Kidney (tissue), 14 donors: ENCODE data around the gene DLG2. TPM values are rescaled to one million over a fixed set of nuclear protein-coding genes. Genes with fewer than 3 reads are reported as not detected.
"Not testable (repeated sequence)": the region's sequence is repeated elsewhere in the genome, so short reads cannot be mapped to it uniquely, and the experiment has no call there.

Source experiments
- DNase-seq, 5 donors: peaks; one replicate each; pipeline ENCODE4 v3.0.0-alpha.2; 2013 to 2020
- FAIRE-seq: peaks from 2 replicates; lab custom pipeline; 2012; peaks lifted over from hg19 to GRCh38; lab: Jason Lieb, UNC
- H3K27ac ChIP-seq, 2 donors: one replicate each; pipeline ENCODE4 v1.7.0; 2013; ENCODE audit warnings: low read depth in 2 of 2, low read length in 2 of 2, inconsistent platforms in 1 of 2
- H3K27me3 ChIP-seq: one replicate; pipeline ENCODE4 v1.7.1; 2013; ENCODE audit warnings: low read length, inconsistent platforms; ENCODE audit not compliant: control insufficient read depth, insufficient read depth
- H3K36me3 ChIP-seq, 3 donors: one replicate each; pipeline versions ENCODE4 v1.7.0 to v1.7.1; 2013; ENCODE audit warnings: low read length in 3 of 3, control low read depth in 1 of 3, inconsistent platforms in 1 of 3; ENCODE audit not compliant: insufficient read depth in 3 of 3, control insufficient read depth in 2 of 3
- H3K4me1 ChIP-seq, 3 donors: one replicate each; pipeline versions ENCODE4 v1.7.0 to v1.7.1; 2013; ENCODE audit warnings: low read length in 3 of 3, inconsistent platforms in 1 of 3, low read depth in 1 of 3; ENCODE audit not compliant: control insufficient read depth in 2 of 3, insufficient read depth in 2 of 3
- H3K4me3 ChIP-seq, 3 donors: one replicate each; pipeline versions ENCODE4 v1.7.0 to v1.8.1; 2013; ENCODE audit warnings: low read length in 3 of 3, control low read depth in 1 of 3, inconsistent platforms in 1 of 3
- H3K9ac ChIP-seq, 3 donors: one replicate each; pipeline versions ENCODE4 v1.7.0 to v1.7.1; 2013; ENCODE audit warnings: low read length in 3 of 3, control low read depth in 1 of 3, inconsistent platforms in 1 of 3
- H3K9me3 ChIP-seq, 3 donors: one replicate each; pipeline versions ENCODE4 v1.7.0 to v1.7.1; 2013; ENCODE audit warnings: low read length in 3 of 3, control low read depth in 1 of 3, inconsistent platforms in 1 of 3; ENCODE audit not compliant: control insufficient read depth in 2 of 3, insufficient read depth in 1 of 3
- CTCF ChIP-seq: IDR thresholded peaks from 3 replicates; pipeline ENCODE4 v1.5.1; 2012; ENCODE audit warnings: mild to moderate bottlenecking, moderate library complexity, borderline replicate concordance; ENCODE audit not compliant: insufficient read depth; ENCODE audit errors: extremely low read depth
- intact Hi-C: fragments of 100-400 bp; cut with DNase I; formaldehyde crosslinking; loops from one replicate; pipeline ENCODE4 v1.11.1; 2022
- polyA plus RNA-seq: library from polyadenylated mRNA; stranded (reverse); fragments of 350-450 nt; fragmentation: Illumina TruSeq; extraction: RNeasy Lipid Tissue Mini Kit (QIAGEN cat#74804); gene quantifications from one replicate; pipeline ENCODE4 v1.2.3, GENCODE V29; 2014; ENCODE audit warnings: low read depth, low replicate concordance; ENCODE audit not compliant: insufficient read depth
- total RNA-seq: library from RNA; stranded (reverse); fragmentation: NEBNext Ultra II Directional; extraction: Animal tissue kit (Norgen Biotek cat#: 25700); gene quantifications from one replicate; pipeline ENCODE4 v1.2.1, GENCODE V29; 2021
- donor health status: control.
- donor health status: control.
- donor health status: control.
- donor health status: control.
- donor health status: control.
- donor health status: DM: yes; HTN: yes; CAD: no.
- donor health status: Normal renal cell carcinoma (clear cell type).

Gene DLG2
- total and polyA plus RNA-seq, 2 donors from 2014 or later = 2.9 to 7.2 TPM

- no peak overlapping the region for H3K4me3 ChIP-seq
- DNase-seq = peak in 2 of 5 donors; percentile 2 to 63
Observed at GRCh38 chr11:84316866-84317555, 1310.1 kb downstream of the DLG2 start.

GRCh38 chr11:84313830-84314359 lies 1313.2 kb downstream of the DLG2 start:
- no peak for FAIRE-seq
- no peak for TF ChIP-seq CTCF
- H3K9ac ChIP-seq = no peak overlapping the region
- no peaks in the 10 kb centered on the region for H3K9me3 ChIP-seq
- no peak overlapping the region for H3K27ac ChIP-seq
- no peak for DNase-seq
- intact Hi-C loops = no loop called here
- H3K27me3 ChIP-seq = no peaks in the 10 kb centered on the region
- no peaks in the 10 kb centered on the region for H3K4me1 ChIP-seq
- no peak overlapping the region for H3K4me3 ChIP-seq
- H3K36me3 ChIP-seq = no peaks in the 10 kb centered on the region

More at GRCh38 chr11:84316866-84317555, 1310.1 kb downstream of the DLG2 start:
- TF ChIP-seq CTCF = no peak
- no peak for FAIRE-seq
- H3K4me1 ChIP-seq = no peaks in the 10 kb centered on the region
- no peaks in the 10 kb centered on the region for H3K27me3 ChIP-seq
- H3K9me3 ChIP-seq = no peaks in the 10 kb centered on the region
- no peaks in the 10 kb centered on the region for H3K36me3 ChIP-seq
- no peak overlapping the region for H3K9ac ChIP-seq
- H3K27ac ChIP-seq = no peak overlapping the region
- intact Hi-C loops = no loop called here

GRCh38 chr11:84310268-84310667 lies 1316.9 kb downstream of the DLG2 start:
- Histone ChIP-seq H3K27ac (no peak overlapping the region), H3K4me3 (no peak overlapping the region), H3K27me3 (no peaks in the 10 kb centered on the region), H3K9me3 (no peaks in the 10 kb centered on the region), H3K36me3 (no peaks in the 10 kb centered on the region), H3K4me1 (no peaks in the 10 kb centered on the region), H3K9ac (no peak overlapping the region)
- intact Hi-C loops = no loop called here
- DNase-seq (no peak), FAIRE-seq (no peak)
- TF ChIP-seq CTCF = no peak

- FAIRE-seq, H3K9me3 ChIP-seq, H3K9ac ChIP-seq, H3K27me3 ChIP-seq, H3K27ac ChIP-seq, H3K4me3 ChIP-seq, intact Hi-C loops, H3K4me1 ChIP-seq, H3K36me3 ChIP-seq: not testable (repeated sequence)
- DNase-seq = peak in 1 of 5 donors; percentile 47
Observed at GRCh38 chr11:84308491-84308890, 1318.7 kb downstream of the DLG2 start.
